ENCODE data around the gene AQP3.
"Not testable (repeated sequence)": the region's sequence is repeated elsewhere in the genome, so short reads cannot be mapped to it uniquely, and the experiment has no call there.

- TF ChIP-seq, protein P1, sequence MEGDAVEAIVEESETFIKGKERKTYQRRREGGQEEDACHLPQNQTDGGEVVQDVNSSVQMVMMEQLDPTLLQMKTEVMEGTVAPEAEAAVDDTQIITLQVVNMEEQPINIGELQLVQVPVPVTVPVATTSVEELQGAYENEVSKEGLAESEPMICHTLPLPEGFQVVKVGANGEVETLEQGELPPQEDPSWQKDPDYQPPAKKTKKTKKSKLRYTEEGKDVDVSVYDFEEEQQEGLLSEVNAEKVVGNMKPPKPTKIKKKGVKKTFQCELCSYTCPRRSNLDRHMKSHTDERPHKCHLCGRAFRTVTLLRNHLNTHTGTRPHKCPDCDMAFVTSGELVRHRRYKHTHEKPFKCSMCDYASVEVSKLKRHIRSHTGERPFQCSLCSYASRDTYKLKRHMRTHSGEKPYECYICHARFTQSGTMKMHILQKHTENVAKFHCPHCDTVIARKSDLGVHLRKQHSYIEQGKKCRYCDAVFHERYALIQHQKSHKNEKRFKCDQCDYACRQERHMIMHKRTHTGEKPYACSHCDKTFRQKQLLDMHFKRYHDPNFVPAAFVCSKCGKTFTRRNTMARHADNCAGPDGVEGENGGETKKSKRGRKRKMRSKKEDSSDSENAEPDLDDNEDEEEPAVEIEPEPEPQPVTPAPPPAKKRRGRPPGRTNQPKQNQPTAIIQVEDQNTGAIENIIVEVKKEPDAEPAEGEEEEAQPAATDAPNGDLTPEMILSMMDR (IDR thresholded peaks at IDR 0.05), result not testable (repeated sequence)
- not testable (repeated sequence) for TF ChIP-seq SIN3A (IDR thresholded peaks at IDR 0.05; ENCODE audit: borderline replicate concordance, insufficient read depth, low read depth, low read length); POLR2AphosphoS5 (IDR thresholded peaks at IDR 0.05; ENCODE audit: low read depth, low read length)
Observed at GRCh38 chr9:33399047-33399446, 48.3 kb downstream of the AQP3 start.
